ENCODE data around the gene MAST4.

DNA sequence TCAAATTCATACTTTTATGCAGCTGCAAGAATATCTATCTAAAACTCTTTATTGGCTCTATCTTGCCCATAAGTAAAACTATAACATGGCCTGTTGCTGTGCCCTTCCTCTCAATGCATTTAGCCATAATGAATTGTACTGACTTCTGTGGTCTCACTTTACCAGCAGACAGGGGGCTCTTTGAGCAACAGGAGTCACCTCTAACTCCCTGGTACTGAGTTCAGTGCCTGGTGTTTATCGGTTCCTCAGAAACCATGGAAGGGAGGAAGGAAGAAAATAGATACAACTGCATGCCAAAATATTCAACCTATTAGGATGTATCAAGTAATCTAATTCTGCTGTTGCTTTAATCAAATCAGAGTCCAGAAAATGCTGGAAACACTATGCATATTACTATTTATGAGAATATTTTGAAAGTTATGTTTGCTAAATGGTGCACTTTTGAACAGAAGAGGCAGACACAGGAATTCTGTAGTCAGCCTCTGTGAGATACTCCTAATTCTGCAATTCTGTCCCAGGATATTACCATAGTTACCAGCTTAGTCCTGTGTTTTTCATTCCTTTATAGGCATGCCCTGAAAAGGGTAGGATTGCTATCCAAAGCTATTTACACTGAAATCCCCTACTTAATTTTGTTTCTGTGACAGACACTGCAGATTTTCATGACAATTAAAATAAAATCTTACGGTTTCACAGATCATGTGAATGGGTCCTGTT, 510.6 kb downstream of the MAST4 start:
- no peak for TF ChIP-seq EZH2 (IDR thresholded peaks at IDR 0.05; ENCODE audit: insufficient read depth, poor library complexity, severe bottlenecking)
- no peak for TF ChIP-seq EZH2phosphoT487 (IDR thresholded peaks at IDR 0.05; ENCODE audit: insufficient read depth, low read depth)
